AG09319 (cell line): ENCODE data around the gene PIWIL1.

Experiments used
- DNase-seq: peaks from one replicate; pipeline ENCODE4 v3.0.0-alpha.2; 2010; ENCODE audit warnings: low read depth; ENCODE audit errors: extremely low read depth
- CTCF ChIP-seq: IDR thresholded peaks from 2 replicates; pipeline ENCODE4 v1.5.1; 2011; ENCODE audit warnings: low read depth, mild to moderate bottlenecking, inconsistent platforms, low read length, moderate library complexity

The PIWIL1 gene

GRCh38 chr12:130357729-130358330 lies 20.1 kb downstream of the PIWIL1 start:
- TF ChIP-seq CTCF = no peak
- DNase-seq = no peak

GRCh38 chr12:130362060-130362459 lies 24.4 kb downstream of the PIWIL1 start:
- no peak for TF ChIP-seq CTCF
- no peak for DNase-seq

- no peak for TF ChIP-seq CTCF
- DNase-seq = no peak
Observed at GRCh38 chr12:130364578-130364977, 26.9 kb downstream of the PIWIL1 start.

GRCh38 chr12:130366159-130366558 lies 28.5 kb downstream of the PIWIL1 start:
- DNase-seq = no peak
- no peak for TF ChIP-seq CTCF

- no peak for TF ChIP-seq CTCF
- DNase-seq = no peak
Observed at GRCh38 chr12:130367003-130367402, 29.3 kb downstream of the PIWIL1 start.

- DNase-seq = no peak
- TF ChIP-seq CTCF = no peak
Observed at GRCh38 chr12:130367523-130367922, 29.8 kb downstream of the PIWIL1 start.

- no peak for DNase-seq
Observed at GRCh38 chr12:130369816-130370215, 32.1 kb downstream of the PIWIL1 start.

More at GRCh38 chr12:130369816-130370215, 32.1 kb downstream of the PIWIL1 start:
- TF ChIP-seq CTCF = no peak
